Right renal pelvis (tissue), 4 donors: ENCODE results near the gene TAS1R3. TPM values are rescaled to one million over a fixed set of nuclear protein-coding genes. Genes with fewer than 3 reads are reported as not detected.

Experiments used
- DNase-seq, 4 donors: peaks; one replicate each; pipeline ENCODE4 v3.0.0-alpha.2; 2013; ENCODE audit warnings: low read depth in 4 of 4, low spot score in 3 of 4, missing footprints in 1 of 4
- polyA plus RNA-seq, 4 donors: library from polyadenylated mRNA; unstranded; fragments of 120-200 nt; gene quantifications; one replicate each; pipeline ENCODE4 v1.2.1, GENCODE V29; 2013; ENCODE audit not compliant: insufficient read length in 4 of 4

The TAS1R3 gene
- polyA plus RNA-seq, 4 donors = 0.22 to 0.56 (median 0.33) TPM

DNA sequence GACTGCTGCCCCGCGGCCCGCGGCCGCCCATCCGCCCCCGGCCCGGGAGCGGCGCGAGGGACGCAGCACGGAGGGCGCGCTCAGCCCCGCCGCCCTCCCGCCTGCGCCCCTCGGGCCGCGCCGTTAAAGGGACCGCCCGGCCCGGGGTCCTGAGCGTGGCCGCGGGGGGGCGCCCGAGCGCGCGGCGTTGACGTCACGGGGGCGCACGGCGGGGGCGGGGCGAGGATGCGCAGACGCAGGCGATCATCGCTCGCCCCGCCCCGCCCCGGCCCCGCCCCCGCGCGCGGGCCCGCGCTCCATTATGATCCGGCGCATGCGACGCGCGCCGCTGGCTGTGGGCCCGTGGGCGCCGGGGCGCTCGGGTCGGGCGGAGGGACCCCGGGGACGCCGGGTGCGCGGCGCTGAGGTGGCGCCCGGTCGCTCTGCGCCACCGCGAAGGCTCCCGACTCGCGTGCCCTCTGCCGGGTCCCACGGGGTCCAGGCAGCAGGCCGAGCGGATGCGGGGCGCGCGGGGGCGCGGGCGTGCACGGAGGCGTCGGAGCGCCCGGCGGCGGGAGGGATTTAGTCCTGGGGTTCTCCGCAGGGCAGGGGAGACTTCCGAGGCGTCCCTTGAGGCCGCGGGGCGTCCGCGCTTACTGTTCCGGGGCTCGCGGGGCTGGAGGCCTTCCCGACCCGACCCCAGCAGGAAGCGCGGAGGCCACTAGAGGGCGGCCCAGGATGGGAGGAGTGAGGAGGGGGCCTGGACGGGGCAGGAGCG lies 18.4 kb downstream of the TAS1R3 start, which contains the start of gene DVL1:
DVL1 (minus strand) TSS at position 163 of the 757 bp plus-strand sequence. CDS start 353 bp downstream, outside the sequence.
- DNase-seq = peak in 1 of 4 donors; percentile 72

DNA sequence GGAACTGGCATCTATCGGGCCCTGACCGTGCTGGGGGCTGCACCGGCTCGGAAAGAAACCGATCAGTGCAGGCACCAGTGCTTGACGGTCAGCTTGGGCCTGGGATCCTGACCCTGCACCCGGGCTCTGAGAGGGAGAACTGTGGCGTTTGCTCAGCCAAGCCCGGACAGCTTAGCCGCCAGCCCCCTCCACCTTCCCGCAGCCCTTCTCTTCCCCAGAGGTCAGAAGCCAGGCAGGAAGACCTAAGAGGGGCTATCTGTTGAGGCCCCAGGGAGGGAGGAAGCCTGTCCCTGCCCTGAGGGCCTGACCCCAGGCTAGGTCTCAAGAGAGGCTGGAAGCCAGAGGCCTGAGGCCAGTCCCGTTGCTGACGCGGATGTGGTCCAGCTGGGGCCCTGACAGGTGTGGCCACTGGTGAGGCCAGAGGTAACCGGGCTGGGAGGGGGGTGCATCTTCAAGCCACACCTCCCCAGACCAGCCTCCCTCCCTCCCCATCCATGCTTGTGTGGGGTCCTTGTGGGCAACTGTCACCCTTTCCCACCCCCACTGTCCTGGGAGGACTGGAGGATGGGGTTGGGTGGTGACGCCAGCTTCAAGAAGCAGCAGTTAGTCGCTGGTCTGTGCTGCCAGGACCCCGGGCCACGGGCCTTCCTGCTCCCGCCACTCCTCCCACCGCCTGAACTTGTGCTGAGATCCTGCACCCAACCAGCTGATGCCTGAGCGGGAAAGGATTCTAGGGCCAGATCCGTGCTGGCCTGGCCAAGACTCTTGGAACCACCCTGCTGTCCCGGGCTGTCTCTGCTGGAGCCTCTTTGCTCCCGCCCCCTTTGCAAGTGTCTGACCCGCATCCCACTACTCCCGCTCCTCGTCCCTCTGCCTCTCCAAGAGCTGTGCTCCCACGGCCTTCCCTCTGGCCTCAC lies 20.7 kb downstream of the TAS1R3 start:
- DNase-seq = no peak

DNA sequence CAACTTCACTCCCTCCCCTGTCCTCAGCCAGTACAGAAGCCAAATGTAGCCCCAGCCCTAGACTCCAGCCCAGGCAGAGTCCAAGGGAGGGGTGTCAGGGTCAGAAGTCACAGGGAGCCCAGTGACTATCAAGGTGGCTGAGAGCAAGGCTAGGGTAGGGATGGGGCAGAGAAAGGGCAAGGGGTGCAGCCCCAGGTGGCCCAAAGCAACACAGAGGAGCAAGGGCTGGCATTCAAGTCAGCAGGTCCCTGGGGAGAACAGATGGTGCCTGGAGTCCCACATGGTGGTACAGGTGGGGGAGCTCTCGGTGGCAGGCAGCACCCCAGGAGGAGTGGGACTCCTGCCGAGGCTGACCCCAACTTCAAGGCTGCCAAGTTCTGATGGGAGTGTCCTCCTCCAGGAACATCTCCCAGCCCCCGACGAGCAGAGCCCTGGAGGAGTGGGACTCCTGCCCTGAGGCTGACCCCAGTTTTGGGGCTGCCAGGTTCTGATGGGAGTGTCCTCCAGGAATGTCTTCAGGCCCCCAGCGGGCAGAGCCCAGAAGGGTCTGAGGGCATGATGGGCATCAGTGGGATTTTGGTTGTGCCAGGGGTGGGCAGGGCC lies 21.8 kb downstream of the TAS1R3 start:
- no peak for DNase-seq

DNA sequence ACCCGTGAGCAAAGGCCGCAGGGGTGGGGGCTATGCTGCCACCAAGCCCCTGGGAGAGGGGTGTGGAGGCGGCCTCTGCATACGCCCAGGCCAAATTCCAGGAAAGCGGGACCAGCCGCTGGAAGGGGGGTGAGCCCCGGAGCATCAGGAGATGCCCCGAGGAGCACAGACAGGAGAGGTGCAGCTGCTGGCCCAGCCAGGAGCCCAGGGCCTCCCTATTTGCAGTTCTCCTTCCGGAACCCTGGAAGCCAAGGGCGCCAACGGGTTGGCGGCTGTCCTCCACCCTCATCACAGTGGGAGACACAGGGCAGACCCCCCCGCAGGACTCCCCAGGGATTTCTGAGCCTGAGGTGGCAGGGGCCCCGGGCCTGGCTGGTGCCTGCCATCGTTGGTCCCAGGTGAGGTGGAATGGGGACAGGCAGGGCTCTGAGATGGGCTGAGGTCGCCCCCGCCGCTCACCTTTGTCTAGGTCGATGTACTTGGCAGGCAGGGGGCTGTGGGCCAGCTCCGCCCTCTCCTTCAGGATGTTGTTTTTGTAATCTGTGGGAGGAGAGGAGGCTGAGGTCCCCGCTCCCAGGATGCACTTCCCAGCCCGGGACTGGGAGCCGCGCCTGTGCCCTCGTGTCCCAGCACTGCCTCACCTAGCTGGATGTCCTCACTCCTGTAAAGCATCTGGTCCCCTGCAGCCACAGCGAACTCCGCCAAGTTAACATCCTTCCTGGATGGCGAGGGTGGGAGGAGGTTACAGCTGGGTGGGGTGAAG lies 22.5 kb downstream of the TAS1R3 start:
- DNase-seq = no peak

DNA sequence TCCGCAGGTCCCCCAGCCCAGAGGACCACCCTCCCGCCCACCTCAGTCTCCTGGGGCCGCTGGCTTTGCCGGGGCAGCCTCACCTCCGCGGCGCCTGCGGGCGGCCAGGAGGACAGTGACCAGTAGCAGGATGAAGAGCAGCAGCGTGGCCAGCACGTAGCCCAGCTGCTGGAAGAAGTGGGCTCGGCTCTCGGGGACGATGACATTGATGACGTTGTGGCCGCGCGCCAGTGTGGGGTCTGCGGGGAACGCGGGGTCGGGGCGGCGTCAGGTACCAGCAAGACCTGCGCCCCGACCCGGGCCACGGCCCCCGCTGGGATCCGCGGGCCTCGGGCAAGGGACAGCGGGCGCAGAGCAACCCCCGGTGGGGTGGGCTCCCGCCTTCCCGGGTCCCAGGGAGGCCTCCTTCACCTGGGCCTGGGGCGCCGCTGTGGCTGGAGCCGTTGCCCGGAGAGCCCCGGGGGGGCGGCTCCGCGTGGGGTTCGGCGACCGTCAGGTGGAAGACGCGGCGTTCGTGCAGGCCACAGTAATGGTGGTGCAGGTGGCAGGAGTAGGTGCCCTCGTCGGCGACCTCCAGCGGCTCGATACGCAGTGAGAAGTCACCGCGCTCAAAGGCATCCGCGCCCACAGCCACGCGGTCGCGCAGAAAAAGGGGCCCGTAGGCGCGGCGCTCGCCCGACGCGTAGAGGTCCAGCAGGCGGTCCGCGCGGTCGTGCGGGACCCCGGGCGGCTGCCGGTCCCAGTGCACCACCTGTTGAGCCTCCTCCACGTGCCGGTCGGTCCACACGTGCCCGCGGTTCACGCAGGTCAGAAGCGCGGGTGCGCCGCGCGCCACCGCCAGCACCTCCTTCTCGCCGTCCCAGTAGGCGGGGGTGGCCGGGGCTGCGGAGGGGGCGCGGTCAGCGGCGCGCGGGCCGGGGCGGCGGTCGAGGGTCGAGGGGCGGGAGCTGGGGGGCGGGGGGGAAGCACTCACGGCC lies 23.5 kb downstream of the TAS1R3 start:
- DNase-seq = no peak

DNA sequence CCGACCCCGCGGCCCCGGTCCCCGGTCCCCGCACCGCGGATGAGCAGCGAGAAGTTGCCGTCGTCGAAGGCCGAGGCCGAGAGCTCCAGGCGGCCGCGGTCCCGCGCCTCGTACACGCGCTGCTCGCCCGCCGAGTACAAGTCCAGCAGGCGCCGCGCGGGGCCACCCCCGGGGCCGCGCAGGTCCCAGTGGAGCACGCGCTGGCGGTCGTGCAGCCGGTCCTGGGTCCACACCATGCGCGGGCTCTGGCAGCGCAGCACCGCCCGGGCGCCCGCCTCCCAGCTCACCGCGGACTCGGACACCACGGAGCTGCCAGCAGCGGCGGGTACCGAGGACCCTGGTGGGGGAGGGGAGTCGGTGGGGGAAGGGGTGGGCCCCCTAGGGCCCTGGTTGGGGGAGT lies 24.3 kb downstream of the TAS1R3 start:
- no peak for DNase-seq

DNA sequence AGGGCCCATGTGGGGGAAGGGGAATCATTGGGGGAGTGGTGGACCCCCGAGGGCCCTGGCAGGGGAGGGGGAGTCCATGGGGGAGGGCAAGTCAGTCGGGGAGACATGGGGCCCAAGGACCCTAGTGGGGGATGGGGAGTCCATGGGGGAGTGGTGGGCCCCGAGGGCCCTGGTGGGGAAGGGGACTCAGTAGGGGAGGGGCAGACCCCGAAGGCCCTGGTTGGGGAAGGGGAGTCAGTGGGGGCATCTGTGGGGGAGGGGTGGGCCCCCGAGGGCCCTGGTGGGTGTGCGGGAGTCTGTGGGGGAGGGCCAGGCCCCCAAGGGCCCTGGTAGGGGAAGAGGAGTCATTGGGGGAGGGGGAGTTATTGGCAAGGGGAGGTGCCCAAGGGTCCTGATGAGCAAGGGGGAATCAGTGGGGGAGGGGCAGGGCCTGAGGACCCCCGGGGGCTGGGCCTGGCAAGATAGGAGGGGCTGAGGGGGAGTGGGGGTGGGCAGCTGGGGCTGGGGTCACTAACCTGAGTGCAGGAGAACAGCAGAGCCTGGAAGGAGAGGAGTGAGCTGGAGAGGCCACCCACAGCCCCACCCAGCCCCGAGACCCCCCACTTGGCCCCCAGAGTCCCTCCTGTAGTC lies 25.2 kb downstream of the TAS1R3 start:
- DNase-seq = no peak

DNA sequence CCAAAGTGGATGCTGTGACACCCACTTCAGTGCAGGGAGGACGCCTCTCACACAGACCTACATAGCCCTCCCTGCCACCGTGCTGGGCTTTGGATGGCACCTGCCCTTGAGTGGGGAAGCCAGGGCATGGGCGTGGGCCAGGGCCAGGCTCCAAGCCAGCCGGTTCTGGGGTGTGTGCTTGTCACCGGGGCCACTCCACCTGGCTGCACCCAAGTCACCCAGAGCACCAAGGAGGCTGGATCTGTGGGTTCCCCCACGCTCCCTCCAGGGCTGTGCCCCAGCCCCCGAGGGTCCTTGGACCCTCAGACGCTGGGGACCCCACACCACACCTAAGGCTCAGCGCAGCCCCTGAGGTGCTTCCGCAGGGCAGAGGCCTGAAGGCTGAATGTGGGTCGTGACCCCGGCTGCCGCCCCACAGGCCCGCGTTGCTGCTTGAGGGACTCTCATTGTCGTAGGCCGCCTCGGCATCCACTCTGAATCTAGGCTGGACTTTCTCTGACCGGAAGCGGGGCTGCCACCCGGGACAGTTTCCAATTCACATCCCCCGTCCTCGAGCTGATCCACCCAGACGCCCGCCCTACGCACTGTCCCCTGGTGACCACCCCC lies 25.8 kb downstream of the TAS1R3 start:
- DNase-seq = no peak

DNA sequence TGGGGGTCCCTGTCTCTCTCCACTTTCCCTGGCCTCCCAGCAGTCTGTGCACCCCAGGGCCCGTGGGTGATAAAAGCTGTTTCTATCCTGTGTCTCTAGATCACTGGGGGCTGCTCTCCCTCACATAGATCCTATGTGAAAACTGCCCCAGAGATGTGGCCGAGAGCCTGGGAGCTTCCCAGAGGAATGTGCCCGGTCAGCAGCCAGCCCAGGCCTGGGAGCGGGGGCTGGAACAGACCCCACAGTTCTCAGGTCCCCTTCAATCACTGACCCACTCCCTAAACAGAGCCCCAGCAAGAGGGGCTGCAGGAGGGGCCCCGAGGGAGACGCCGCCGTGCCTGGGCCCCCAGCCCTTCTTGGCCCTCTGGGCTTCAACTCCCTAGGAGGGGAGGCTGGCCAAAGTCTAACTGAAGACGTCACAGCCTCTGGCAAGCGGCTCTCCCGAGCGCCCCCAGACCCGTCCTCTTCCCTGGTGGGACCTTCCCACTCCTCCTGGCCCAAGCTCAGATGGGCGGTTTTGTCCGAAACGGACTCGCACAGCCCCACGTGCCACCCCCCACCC lies 26.9 kb downstream of the TAS1R3 start:
- no peak for DNase-seq

DNA sequence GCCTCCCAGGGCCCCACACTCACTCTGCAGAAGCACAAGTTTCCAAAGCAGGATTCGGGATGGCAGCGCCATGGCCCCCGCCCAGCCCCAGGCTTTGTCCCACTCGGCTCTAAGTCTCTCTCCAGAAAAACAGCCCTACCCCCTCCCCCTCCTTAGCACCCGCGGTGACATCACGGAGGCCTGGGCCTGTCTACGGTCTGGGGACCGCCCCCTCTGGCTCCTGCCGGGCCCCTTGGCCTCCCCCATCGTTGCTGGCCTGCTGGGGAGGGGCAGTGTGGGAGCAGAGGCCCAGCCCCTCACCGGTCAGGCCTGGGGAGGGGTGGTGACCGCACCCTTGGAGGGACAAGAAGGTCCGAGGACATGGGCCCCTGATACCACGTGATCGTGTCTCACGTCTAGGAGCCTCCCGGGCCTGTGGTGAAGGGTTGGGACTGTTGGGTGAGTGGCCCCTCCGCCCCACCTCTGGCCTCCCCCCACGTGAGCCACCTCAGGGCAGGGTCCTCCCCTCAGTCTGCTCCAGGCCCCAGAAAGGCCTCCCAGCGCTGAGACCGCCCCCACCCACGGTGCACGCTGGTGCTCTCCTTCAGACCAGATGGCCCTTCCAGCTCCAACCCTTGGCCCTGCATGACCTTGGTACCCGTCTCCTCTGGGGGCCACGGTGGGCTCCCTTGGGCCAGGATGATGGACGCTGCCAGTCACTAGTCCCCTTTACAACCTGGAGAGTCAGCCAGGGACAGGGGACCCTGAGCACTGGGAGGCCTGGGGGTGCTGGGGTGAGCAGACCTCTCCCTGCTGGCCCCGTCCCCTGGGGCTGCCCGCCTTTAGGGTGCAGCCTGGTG lies 27.6 kb downstream of the TAS1R3 start, which contains the start of gene MXRA8:
MXRA8 (minus strand) TSS at position 123 of the 839 bp plus-strand sequence; CDS start at position 72, 51 bp downstream.
- DNase-seq = peak in 2 of 4 donors; percentile 62 to 71

DNA sequence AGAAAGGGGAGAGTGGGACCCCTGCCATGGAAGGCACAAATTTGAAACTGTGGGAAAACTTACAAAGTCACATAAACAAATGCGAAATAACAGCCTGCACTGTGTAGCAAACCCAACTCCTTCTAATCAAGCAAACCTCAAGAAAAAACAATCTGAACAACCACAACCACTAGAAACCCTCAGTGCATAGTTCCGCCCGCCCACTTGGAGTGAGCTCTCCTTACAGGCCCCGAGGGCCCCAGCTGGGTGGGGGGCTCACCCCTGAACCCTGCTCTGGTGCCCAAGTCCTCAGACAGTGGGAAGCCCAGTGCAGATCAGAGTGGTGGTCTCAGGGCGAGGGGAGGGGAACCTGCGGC lies 28.2 kb downstream of the TAS1R3 start:
- no peak for DNase-seq

DNA sequence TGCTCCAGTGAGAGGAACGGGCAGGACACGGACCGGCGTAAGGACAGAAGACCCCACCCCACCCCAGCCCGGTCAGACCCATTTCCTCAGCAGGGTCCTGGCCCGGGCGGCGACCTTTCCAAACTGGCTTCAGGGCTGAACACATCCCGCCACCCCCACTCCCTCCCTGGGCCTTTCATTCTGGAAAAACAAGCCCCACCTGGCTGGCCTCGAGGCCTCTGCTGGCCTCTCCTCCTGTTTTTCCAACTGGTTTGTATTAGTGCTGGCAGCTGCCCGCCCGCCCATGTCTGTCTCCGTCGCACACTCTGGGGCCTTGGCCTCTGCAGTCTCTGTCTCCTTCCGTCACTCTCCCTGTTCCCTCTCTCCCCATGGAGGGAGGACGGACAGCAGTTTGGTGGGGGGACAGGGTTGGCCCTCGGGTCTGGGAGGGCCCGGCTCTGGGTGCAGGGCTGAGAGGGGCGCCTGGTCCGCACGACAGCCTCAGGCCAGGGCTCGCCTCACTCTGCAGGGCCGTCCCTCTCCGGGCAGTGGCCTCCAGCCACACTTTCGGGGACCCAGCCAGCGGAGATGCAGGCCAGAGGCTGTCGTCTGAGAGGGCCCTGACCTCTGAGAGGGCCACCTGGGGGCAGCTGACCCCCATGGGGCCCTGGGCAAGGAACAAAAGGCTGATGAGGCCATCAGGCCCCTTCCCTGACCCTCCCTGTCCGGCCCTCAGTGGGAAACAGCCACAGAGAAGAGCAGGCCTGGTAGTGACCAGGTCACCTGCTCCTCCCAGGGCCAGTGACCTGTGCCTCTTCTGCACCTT lies 28.8 kb downstream of the TAS1R3 start:
- DNase-seq = no peak

DNA sequence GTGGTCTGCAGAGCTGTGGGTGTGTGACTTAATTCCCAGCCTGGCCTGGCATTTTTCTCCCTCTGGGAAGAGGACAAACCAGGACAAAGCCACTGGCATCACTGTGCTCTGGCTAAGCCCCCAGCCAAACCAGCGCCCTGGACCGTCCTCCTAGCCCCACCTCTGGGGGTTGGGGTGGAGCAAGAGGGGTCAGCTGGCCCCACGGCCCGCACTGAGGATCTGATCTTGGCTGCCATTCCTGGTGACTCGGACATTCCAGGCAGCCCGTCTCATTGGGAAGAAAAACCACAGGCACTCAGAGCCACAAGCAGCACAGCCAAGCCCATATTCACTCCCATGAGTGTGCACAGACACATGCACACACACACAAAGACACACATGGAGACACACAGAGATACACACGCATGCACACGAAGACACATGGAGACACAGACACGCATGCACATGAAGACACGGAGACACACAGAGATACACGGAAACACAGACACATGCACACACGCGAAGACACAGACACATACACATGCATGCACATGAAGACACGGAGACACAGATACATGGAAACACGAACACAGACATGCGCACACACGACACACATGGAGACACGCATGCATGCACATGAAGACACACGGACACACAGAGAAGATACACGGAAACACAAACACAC lies 29.6 kb downstream of the TAS1R3 start:
- no peak for DNase-seq

DNA sequence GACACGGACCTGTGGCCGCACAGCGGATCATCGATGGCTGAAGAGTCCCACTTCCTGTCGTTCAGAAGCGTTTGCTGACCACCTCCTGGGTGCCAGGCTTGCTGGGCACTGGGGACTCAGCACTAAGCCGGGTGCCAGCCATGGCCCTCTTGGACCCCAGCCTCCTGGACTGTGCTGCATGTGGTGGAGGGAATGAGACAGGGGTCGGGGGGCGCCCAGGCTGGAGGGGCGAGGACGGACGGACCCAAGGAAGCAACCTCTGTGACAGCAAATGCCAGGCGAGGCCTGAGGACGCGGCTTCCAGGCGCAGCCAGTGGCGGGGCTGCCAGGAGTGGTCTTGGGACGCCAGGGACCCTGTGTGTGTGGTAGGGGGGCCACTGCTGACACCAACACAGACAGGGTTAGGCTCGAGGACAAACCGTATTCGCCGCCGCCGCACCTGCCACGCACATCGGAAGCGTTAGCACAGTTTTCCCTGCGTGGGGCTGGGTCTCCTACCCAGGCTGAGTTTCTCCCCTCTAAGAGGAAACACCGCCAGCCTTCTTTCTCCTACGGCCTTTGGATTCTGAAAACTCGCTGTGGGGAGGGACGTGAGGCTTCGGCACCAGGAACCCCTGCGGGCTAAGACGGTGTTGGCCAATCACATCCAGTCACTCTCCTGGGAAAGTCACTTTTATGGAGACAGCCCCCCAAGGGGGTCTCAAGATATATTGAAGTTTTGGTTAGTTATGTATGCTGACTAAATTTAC lies 30.3 kb downstream of the TAS1R3 start:
- no peak for DNase-seq

DNA sequence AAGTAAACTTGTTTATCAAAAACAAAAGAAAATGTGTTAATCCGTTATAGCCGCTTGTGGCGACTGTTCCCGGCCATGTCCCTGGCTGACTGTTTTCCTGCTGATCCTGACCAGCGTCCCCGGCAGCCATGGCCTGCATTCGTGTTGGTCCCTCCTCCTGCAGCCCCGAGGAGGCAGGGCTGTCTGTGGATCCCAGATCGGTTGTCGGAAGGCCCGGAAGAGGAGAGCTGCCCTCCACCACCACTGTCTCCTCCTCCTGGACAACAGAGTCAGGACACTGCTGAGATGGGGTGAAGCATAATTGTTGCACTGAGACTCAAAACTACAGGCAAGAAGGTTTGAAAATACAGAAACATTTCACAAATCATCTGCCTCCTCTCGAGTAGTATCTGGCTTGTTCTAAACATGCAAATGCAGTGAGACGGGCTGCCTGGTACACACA lies 30.9 kb downstream of the TAS1R3 start:
- DNase-seq = no peak
